ENCODE measurements around the gene VDAC2. TPM values are rescaled to one million over a fixed set of nuclear protein-coding genes. Genes with fewer than 3 reads are reported as not detected.

The VDAC2 gene
- total RNA-seq, 1 experiment from 2014 or later: 340 TPM

- BruUV-seq (replicated peaks): no TSS peak
- TF ChIP-seq SIN3A (IDR thresholded peaks at IDR 0.05; ENCODE audit: borderline replicate concordance, insufficient read depth, low read depth, low read length) (no peak), POLR2AphosphoS5 (IDR thresholded peaks at IDR 0.05; ENCODE audit: low read depth, low read length) (no peak), TCF7L2 (IDR thresholded peaks at IDR 0.05; ENCODE audit: low read depth, low read length) (no peak), CTCF (IDR thresholded peaks at IDR 0.05) (no peak)
- TF ChIP-seq, protein P1, sequence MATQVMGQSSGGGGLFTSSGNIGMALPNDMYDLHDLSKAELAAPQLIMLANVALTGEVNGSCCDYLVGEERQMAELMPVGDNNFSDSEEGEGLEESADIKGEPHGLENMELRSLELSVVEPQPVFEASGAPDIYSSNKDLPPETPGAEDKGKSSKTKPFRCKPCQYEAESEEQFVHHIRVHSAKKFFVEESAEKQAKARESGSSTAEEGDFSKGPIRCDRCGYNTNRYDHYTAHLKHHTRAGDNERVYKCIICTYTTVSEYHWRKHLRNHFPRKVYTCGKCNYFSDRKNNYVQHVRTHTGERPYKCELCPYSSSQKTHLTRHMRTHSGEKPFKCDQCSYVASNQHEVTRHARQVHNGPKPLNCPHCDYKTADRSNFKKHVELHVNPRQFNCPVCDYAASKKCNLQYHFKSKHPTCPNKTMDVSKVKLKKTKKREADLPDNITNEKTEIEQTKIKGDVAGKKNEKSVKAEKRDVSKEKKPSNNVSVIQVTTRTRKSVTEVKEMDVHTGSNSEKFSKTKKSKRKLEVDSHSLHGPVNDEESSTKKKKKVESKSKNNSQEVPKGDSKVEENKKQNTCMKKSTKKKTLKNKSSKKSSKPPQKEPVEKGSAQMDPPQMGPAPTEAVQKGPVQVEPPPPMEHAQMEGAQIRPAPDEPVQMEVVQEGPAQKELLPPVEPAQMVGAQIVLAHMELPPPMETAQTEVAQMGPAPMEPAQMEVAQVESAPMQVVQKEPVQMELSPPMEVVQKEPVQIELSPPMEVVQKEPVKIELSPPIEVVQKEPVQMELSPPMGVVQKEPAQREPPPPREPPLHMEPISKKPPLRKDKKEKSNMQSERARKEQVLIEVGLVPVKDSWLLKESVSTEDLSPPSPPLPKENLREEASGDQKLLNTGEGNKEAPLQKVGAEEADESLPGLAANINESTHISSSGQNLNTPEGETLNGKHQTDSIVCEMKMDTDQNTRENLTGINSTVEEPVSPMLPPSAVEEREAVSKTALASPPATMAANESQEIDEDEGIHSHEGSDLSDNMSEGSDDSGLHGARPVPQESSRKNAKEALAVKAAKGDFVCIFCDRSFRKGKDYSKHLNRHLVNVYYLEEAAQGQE (IDR thresholded peaks at IDR 0.05; ENCODE audit: insufficient read depth in 1 of 2, low read depth in 2 of 2, low read length in 1 of 2): no peak
- Histone ChIP-seq H3K27ac (ENCODE audit: low read length) (no peak overlapping the region), H3K4me1 (ENCODE audit: control insufficient read depth, insufficient read depth, low read length) (no peaks in the 10 kb centered on the region; the same call in 1 of the 2 replicates), H3K9me3 (ENCODE audit: control insufficient read depth, insufficient read depth, low read depth, low read length) (no peaks in the 10 kb centered on the region), H3K36me3 (ENCODE audit: control insufficient read depth, insufficient read depth, low read length) (no peaks in the 10 kb centered on the region), H3K4me3 (ENCODE audit: low read depth in 2 of 2, low read length in 2 of 2) (no peak overlapping the region), H3K27me3 (ENCODE audit: control insufficient read depth, insufficient read depth, low read length) (no peaks in the 10 kb centered on the region)
- intact Hi-C loops (cut with micrococcal nuclease; ENCODE audit: unreplicated experiment) (no loop called here), in situ Hi-C loops (cut with HindIII; ENCODE audit: low pct_unique_long_range_greater_than_20kb, low sequenced_read_pairs) (no loop called here)
- ATAC-seq (no peak), DNase-seq (ENCODE audit: low read depth, low spot score) (no peak)
- ChIA-PET POLR2A (no interaction called here), CTCF (no interaction called here)
These were observed 34.1 kb downstream of the VDAC2 start for GRCh38 chr10:75244487-75245353.

GRCh38 chr10:75245354-75246250 is 35.0 kb downstream of the VDAC2 start:
- intact Hi-C loops (cut with micrococcal nuclease; ENCODE audit: unreplicated experiment) (no loop called here), in situ Hi-C loops (cut with HindIII; ENCODE audit: low pct_unique_long_range_greater_than_20kb, low sequenced_read_pairs) (no loop called here)
- Histone ChIP-seq H3K9me3 (ENCODE audit: control insufficient read depth, insufficient read depth, low read depth, low read length) (no peaks in the 10 kb centered on the region), H3K36me3 (ENCODE audit: control insufficient read depth, insufficient read depth, low read length) (no peaks in the 10 kb centered on the region), H3K27me3 (ENCODE audit: control insufficient read depth, insufficient read depth, low read length) (no peaks in the 10 kb centered on the region), H3K4me3 (ENCODE audit: low read depth in 2 of 2, low read length in 2 of 2) (no peak overlapping the region), H3K27ac (ENCODE audit: low read length) (no peak overlapping the region), H3K4me1 (ENCODE audit: control insufficient read depth, insufficient read depth, low read length) (no peaks in the 10 kb centered on the region; the same call in 1 of the 2 replicates)
- DNase-seq (ENCODE audit: low read depth, low spot score): no peak
- POLR2A ChIA-PET: no interaction called here
- TF ChIP-seq CTCF (IDR thresholded peaks at IDR 0.05): no peak
- TF ChIP-seq TCF7L2 (IDR thresholded peaks at IDR 0.05; ENCODE audit: low read depth, low read length): no peak
- TF ChIP-seq SIN3A (IDR thresholded peaks at IDR 0.05; ENCODE audit: borderline replicate concordance, insufficient read depth, low read depth, low read length): no peak
- no peak for TF ChIP-seq POLR2AphosphoS5 (IDR thresholded peaks at IDR 0.05; ENCODE audit: low read depth, low read length)
- TF ChIP-seq, protein P1 (IDR thresholded peaks at IDR 0.05; ENCODE audit: insufficient read depth in 1 of 2, low read depth in 2 of 2, low read length in 1 of 2): no peak
- no TSS peak for BruUV-seq (replicated peaks)
- no peak for ATAC-seq
- CTCF ChIA-PET: no interaction called here
